Measurements from ENCODE around the gene TRIM14.
"Not testable (repeated sequence)": the region's sequence is repeated elsewhere in the genome, so short reads cannot be mapped to it uniquely, and the experiment has no call there.

TRIM14 gene

DNA sequence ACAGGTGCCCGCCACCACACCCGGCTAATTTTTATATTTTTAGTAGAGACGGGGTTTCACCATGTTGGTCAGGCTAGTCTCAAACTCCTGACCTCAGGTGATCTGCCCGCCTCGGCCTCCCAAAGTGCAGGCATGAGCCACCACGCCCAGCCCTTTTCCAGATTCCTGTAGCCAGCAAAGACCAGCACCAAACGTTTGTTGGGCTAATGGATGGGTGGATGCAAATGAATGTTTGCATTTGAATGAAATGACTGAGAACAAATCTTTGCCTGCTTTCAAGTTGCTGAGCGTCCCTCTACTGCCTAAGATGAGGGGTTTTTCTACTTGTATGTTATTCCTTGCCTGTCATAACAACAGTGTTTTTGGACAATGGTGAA lies 42.5 kb downstream of the TRIM14 start:
- not testable (repeated sequence) for H3K9ac ChIP-seq (ENCODE audit: low read depth, low read length); H3K9me3 ChIP-seq (ENCODE audit: insufficient read depth, low read depth, low read length); H3K27me3 ChIP-seq (ENCODE audit: insufficient read depth, low read length); H3K4me3 ChIP-seq (ENCODE audit: low read length); H3K27ac ChIP-seq (ENCODE audit: low read length)
- H3K4me1 ChIP-seq (ENCODE audit: insufficient read depth, low read length): peaks cover 12% of the 10 kb centered on the region; the same call in 1 of the 2 replicates
- peaks cover 23% of the 10 kb centered on the region for H3K36me3 ChIP-seq (ENCODE audit: insufficient read depth, low read depth, low read length)

DNA sequence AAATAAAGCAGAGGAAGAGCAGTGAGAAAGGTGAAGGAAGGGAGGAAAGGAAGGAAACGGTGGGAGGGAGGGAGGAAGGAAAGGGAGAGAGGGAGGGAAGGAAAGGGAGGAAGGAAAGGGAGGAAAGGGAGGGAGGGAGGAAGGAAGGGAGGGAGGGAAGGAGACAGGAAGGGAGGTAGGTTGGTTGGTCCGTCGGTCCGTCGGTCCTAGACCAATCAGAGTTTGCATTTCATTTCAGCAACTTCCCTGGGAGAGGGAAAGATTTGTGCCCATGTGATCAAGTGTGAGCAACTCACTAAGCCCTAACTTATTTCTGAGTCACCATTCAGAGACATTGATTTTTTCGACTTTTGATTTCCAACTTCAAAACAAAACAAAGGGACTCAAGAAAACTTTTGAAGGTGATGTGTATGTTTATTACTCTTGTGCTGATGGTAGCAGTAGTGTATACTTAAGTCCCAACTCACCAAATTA lies 43.7 kb downstream of the TRIM14 start:
- Histone ChIP-seq H3K9me3 (ENCODE audit: insufficient read depth, low read depth, low read length) (no peaks in the 10 kb centered on the region), H3K36me3 (ENCODE audit: insufficient read depth, low read depth, low read length) (peaks cover 12% of the 10 kb centered on the region), H3K27me3 (ENCODE audit: insufficient read depth, low read length) (no peaks in the 10 kb centered on the region), H3K27ac (ENCODE audit: low read length) (no peak overlapping the region), H3K9ac (ENCODE audit: low read depth, low read length) (no peak overlapping the region), H3K4me1 (ENCODE audit: insufficient read depth, low read length) (peaks cover 12% of the 10 kb centered on the region; the same call in 1 of the 2 replicates), H3K4me3 (ENCODE audit: low read length) (no peak overlapping the region)

DNA sequence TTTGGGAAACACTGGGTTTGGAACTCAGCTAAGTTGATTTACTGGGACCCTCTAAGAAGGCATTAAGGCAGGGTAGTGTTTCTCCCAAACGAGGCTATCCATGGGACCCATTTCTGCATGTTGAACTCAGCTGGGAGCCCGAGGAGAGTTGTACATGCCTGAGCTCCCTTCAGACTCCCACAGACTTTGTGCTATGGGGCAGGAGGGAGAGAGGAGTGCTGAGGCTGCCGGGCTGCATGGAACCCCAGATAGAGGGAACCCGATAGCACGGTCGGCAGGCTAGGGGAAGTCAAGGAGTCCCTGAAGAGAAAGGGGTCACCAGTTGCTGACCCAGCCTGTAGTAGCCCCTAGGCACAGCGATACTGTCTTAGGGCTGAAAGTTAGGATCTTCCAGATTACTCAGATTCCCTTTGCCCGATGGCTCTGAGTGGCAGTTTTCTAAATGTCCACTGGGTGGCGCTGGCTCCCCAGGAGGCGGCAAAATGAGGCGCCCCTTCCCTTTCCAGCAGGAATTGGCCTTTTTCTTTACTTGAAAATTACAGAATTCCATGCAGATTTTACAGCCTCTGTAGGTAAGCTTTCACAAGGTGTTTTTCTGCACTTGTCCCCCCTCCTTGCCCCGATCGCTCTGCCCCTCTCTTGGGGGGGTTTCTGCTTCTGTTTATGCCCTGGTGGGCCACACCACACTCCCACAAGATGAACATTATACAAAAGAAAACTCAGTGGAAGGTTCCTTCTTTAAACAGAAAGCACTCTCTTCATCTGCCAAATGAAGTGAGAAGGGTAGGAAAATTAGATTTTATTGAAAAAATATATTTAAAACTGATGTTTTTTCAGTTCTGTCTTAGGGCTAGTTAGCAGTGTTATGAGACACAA lies 44.7 kb downstream of the TRIM14 start:
- Histone ChIP-seq H3K9ac (ENCODE audit: low read depth, low read length) (peak overlapping the region; percentile 44; the same call in 1 of the 2 replicates), H3K27ac (ENCODE audit: low read length) (no peak overlapping the region), H3K36me3 (ENCODE audit: insufficient read depth, low read depth, low read length) (peaks cover 6% of the 10 kb centered on the region)

DNA sequence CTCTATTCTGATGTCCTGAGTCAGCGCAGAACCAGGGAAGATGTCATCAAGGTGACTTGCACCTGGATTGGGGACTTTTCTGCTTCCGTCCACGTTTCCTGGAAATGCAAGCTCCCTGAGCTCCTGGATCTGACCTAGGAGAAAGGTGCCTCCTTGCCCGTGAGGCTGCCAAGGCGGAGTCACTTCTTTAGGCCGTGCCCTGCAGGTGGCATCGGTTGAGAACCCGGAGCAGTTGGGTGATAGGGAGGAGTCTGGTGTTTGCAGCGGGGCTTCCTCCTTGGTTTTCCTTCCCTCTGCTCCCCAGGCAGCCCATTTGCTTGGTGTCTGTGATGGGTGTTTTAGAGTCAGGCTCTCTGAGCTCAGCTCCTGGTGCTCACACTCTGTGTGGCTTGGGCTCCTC lies 47.3 kb downstream of the TRIM14 start:
- Histone ChIP-seq H3K27ac (ENCODE audit: low read length) (no peak overlapping the region), H3K4me3 (ENCODE audit: low read length) (no peak overlapping the region), H3K9ac (ENCODE audit: low read depth, low read length) (no peak overlapping the region), H3K4me1 (ENCODE audit: insufficient read depth, low read length) (peaks cover 10% of the 10 kb centered on the region; the same call in 1 of the 2 replicates), H3K9me3 (ENCODE audit: insufficient read depth, low read depth, low read length) (no peaks in the 10 kb centered on the region), H3K36me3 (ENCODE audit: insufficient read depth, low read depth, low read length) (no peaks in the 10 kb centered on the region), H3K27me3 (ENCODE audit: insufficient read depth, low read length) (no peaks in the 10 kb centered on the region)

More for the DNA sequence above, 44.7 kb downstream of the TRIM14 start:
- Histone ChIP-seq H3K4me3 (ENCODE audit: low read length) (no peak overlapping the region), H3K9me3 (ENCODE audit: insufficient read depth, low read depth, low read length) (no peaks in the 10 kb centered on the region), H3K4me1 (ENCODE audit: insufficient read depth, low read length) (peaks cover 12% of the 10 kb centered on the region; the same call in 1 of the 2 replicates), H3K27me3 (ENCODE audit: insufficient read depth, low read length) (no peaks in the 10 kb centered on the region)

DNA sequence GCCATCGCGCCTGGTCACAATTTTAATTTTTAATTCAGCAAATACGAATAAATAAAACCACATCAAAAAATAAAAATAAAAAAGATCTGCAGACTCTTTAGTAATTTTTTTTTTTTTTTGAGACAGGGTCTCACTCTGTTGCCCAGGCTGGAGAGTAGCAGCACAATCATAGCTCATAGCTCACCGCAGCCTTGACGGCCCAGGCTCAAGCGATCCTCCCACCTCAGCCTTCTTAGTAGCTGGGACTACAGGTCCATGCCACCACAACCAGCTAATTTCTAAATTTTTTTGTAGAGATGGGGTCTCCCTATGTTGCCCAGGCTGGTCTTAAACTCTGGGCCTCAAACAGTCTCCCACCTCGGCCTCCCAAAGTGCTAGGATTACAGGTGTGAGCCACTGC lies 48.3 kb downstream of the TRIM14 start:
- peaks cover 8% of the 10 kb centered on the region; the same call in 1 of the 2 replicates for H3K36me3 ChIP-seq (ENCODE audit: insufficient read depth, low read depth, low read length)
- H3K27ac ChIP-seq (ENCODE audit: low read length): no peak overlapping the region
- H3K9me3 ChIP-seq (ENCODE audit: insufficient read depth, low read depth, low read length): no peaks in the 10 kb centered on the region
- H3K4me3 ChIP-seq (ENCODE audit: low read length): no peak overlapping the region
- no peak overlapping the region for H3K9ac ChIP-seq (ENCODE audit: low read depth, low read length)
- H3K27me3 ChIP-seq (ENCODE audit: insufficient read depth, low read length): no peaks in the 10 kb centered on the region
- peaks cover 2% of the 10 kb centered on the region; the same call in 1 of the 2 replicates for H3K4me1 ChIP-seq (ENCODE audit: insufficient read depth, low read length)

DNA sequence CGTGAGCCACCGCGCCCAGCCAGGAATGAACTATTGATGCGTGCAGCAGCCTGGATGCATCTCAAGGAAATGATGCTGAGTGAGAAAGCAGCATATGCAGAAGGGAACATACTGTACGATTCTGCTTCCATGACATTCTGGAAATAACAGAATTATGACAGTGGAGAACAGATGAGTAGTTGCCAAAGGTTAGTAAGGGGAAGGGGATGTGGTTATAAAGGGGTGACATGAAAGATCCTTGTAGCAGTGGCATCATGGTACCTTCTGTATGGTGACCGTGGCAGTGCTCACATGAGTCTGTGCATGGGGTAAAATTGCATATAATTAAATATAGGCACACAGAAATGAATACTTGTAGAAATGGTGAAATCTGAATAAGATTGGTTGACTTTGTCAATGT lies 49.5 kb downstream of the TRIM14 start:
- Histone ChIP-seq H3K9me3 (ENCODE audit: insufficient read depth, low read depth, low read length) (no peaks in the 10 kb centered on the region), H3K4me3 (ENCODE audit: low read length) (no peak overlapping the region), H3K27me3 (ENCODE audit: insufficient read depth, low read length) (no peaks in the 10 kb centered on the region), H3K27ac (ENCODE audit: low read length) (no peak overlapping the region), H3K4me1 (ENCODE audit: insufficient read depth, low read length) (no peaks in the 10 kb centered on the region; the same call in 1 of the 2 replicates), H3K36me3 (ENCODE audit: insufficient read depth, low read depth, low read length) (peaks cover 16% of the 10 kb centered on the region), H3K9ac (ENCODE audit: low read depth, low read length) (no peak overlapping the region)

DNA sequence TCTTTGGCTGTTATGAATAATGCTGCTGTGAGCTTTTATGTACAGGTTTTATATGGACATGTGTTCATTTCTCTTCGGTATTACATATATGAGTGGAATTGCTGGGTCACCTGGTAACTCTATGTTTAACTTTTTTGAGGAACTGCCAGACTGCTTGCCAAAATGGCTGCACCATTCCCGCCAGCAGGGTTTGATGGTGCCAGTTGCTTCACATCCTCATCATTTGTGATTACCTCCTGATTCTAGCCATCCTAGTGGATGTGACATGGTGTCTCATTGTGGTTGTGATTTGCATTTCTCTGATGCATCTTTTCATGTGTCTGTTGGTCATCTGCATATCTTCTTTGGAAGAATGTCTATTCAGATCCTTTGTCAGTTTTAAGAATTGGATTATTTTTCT lies 51.8 kb downstream of the TRIM14 start:
- Histone ChIP-seq H3K9ac (ENCODE audit: low read depth, low read length) (no peak overlapping the region), H3K27me3 (ENCODE audit: insufficient read depth, low read length) (no peaks in the 10 kb centered on the region), H3K27ac (ENCODE audit: low read length) (no peak overlapping the region), H3K4me1 (ENCODE audit: insufficient read depth, low read length) (no peaks in the 10 kb centered on the region), H3K4me3 (ENCODE audit: low read length) (no peak overlapping the region), H3K9me3 (ENCODE audit: insufficient read depth, low read depth, low read length) (no peaks in the 10 kb centered on the region), H3K36me3 (ENCODE audit: insufficient read depth, low read depth, low read length) (peaks cover 31% of the 10 kb centered on the region)

DNA sequence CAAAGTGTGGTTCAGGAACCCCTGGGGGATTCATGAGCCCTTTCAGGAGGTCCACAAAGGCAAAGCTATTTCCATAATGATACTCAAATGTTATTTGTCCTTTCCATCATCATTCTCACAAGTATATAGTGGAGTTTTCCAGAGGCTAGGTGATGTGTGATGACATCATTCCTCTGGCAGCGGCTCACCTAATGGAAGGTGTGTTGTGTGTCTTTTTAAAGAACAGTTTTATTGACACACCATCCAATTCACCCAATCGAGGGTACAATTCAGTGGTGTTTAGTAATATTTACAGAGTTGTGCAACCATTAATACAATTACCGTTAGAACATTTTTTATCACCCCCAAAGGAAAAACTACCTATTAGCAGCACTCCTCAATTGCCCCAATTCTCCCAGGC lies 52.8 kb downstream of the TRIM14 start:
- H3K9ac ChIP-seq (ENCODE audit: low read depth, low read length): no peak overlapping the region
- H3K36me3 ChIP-seq (ENCODE audit: insufficient read depth, low read depth, low read length): peaks cover 36% of the 10 kb centered on the region
- no peak overlapping the region for H3K27ac ChIP-seq (ENCODE audit: low read length)
- no peaks in the 10 kb centered on the region for H3K27me3 ChIP-seq (ENCODE audit: insufficient read depth, low read length)
- no peaks in the 10 kb centered on the region for H3K4me1 ChIP-seq (ENCODE audit: insufficient read depth, low read length)
- H3K9me3 ChIP-seq (ENCODE audit: insufficient read depth, low read depth, low read length): no peaks in the 10 kb centered on the region
- H3K4me3 ChIP-seq (ENCODE audit: low read length): no peak overlapping the region

DNA sequence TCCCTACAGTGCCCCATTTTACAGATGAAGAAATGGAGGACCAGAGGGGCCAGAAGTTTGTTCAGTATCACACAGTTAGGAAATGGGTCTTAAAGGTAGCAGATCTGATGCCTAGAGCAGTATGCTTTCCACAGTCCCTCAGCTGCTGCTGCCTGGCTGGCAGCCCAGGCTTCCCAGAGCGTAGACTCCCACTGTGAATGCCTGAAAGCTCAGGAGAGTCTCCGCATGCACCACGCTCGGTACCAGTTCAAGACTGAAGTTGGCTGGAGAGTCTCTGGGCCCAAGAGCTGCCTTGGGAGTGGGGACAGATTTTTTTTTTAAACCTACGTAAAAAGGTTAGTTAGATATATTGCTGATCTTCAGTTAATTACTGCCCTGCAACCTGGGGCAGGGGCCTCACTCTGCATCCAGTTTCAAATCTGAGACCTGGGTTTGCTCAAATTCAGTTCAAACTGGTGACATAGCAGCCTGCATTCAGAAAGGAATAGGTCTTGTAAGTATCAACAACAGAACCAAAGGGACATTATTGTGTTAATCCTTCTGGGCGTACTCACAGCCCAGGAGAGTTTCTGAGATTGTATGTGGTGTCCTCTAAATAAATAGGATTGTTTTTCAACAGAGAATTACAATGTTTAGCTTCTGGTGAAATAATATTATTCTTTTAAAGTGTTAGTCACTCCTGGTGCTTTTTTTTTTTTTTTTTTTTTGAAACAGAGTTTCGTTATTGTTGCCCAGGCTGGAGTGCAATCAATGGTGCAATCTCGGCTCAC lies 54.2 kb downstream of the TRIM14 start:
- Histone ChIP-seq H3K9me3 (ENCODE audit: insufficient read depth, low read depth, low read length) (no peaks in the 10 kb centered on the region), H3K27me3 (ENCODE audit: insufficient read depth, low read length) (no peaks in the 10 kb centered on the region), H3K4me1 (ENCODE audit: insufficient read depth, low read length) (no peaks in the 10 kb centered on the region), H3K4me3 (ENCODE audit: low read length) (no peak overlapping the region), H3K36me3 (ENCODE audit: insufficient read depth, low read depth, low read length) (peaks cover 44% of the 10 kb centered on the region), H3K9ac (ENCODE audit: low read depth, low read length) (no peak overlapping the region), H3K27ac (ENCODE audit: low read length) (no peak overlapping the region)

DNA sequence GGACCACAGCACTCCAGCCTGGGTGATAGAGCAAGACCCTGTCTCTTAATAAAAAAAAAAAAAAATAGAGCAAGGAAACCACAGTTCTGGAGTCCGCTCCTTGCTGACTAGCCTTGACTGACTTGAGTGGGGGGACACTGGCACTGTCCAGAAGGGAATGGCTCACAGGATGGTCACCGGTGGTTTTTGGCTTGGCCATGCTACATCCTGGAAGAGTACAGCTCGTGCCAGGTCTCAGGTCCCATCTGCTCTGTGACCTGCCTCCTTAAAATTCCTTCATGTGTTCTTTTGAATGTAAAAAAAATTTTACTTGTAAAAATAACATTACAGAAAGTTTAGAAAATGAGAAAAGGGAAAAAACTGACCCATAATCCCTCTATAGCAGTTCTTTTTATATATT lies 56.9 kb downstream of the TRIM14 start:
- Histone ChIP-seq H3K9ac (ENCODE audit: low read depth, low read length) (no peak overlapping the region), H3K36me3 (ENCODE audit: insufficient read depth, low read depth, low read length) (peaks cover 44% of the 10 kb centered on the region), H3K27ac (ENCODE audit: low read length) (no peak overlapping the region)

DNA sequence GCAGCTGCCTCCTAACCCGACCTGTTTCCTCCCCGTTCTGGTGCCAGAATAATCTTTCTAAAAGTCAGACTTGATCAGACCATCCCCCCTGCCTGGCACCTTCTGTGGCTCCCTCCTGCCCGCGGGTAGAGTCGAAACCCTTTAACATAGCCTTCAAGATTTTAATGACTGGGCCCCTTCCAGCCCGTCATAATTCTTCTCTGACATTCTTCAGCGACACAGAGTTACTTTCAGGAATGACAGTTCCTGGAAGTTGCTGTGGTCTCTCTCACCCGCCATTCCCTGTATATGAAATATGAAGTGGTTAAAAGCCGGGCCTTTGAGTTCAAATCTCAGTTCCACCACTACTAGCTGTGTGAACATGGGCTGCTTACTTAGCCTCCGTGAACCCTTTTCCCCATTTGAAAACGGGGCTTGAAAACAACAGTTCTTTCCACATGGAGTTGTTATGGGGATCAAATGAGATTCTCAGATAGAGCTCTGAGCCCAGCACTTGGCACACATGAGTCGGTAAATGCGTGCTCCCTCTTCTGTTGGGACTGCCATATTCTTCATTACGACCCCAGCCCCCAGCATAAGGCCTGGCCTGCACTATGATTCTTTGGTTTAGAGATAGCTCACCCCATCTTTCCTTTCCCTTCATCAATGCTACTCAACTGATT lies 61.8 kb downstream of the TRIM14 start:
- H3K9ac ChIP-seq (ENCODE audit: low read depth, low read length): peak overlapping the region; percentile 59; the same call in 1 of the 2 replicates
- H3K36me3 ChIP-seq (ENCODE audit: insufficient read depth, low read depth, low read length): peaks cover 13% of the 10 kb centered on the region; the same call in 1 of the 2 replicates
- peak overlapping the region; percentile 86 for H3K4me3 ChIP-seq (ENCODE audit: low read length)
- peaks cover 4% of the 10 kb centered on the region; the same call in 1 of the 2 replicates for H3K27me3 ChIP-seq (ENCODE audit: insufficient read depth, low read length)
- H3K27ac ChIP-seq (ENCODE audit: low read length): no peak overlapping the region
- no peaks in the 10 kb centered on the region for H3K4me1 ChIP-seq (ENCODE audit: insufficient read depth, low read length)
- H3K9me3 ChIP-seq (ENCODE audit: insufficient read depth, low read depth, low read length): no peaks in the 10 kb centered on the region

More for the DNA sequence above, 56.9 kb downstream of the TRIM14 start:
- peaks cover 4% of the 10 kb centered on the region; the same call in 1 of the 2 replicates for H3K27me3 ChIP-seq (ENCODE audit: insufficient read depth, low read length)
- H3K4me3 ChIP-seq (ENCODE audit: low read length): no peak overlapping the region
- no peaks in the 10 kb centered on the region for H3K4me1 ChIP-seq (ENCODE audit: insufficient read depth, low read length)
- H3K9me3 ChIP-seq (ENCODE audit: insufficient read depth, low read depth, low read length): no peaks in the 10 kb centered on the region
